Neuronal stem cell (in vitro differentiated cells): Measurements from ENCODE around the gene MLLT3.

Source experiments
- DNase-seq: peaks from one replicate; pipeline ENCODE4 v3.0.0-alpha.2; 2013; ENCODE audit warnings: low spot score
- H2AFZ ChIP-seq: one replicate; pipeline ENCODE4 v1.6.1; 2013; ENCODE audit warnings: mild to moderate bottlenecking, low read length, inconsistent platforms
- H2AK5ac ChIP-seq: 2 replicates; pipeline ENCODE4 v1.6.1; 2013; ENCODE audit warnings: low read depth, mild to moderate bottlenecking, inconsistent platforms, low read length, moderate library complexity, mixed read lengths
- H2BK120ac ChIP-seq: 2 replicates; pipeline ENCODE4 v1.6.1; 2013; ENCODE audit warnings: low read depth, mild to moderate bottlenecking, inconsistent platforms, low read length, moderate library complexity, mixed read lengths
- H2BK12ac ChIP-seq: one replicate; pipeline ENCODE4 v1.6.1; 2013; ENCODE audit warnings: low read length, inconsistent platforms
- H2BK15ac ChIP-seq: 2 replicates; pipeline ENCODE4 v1.6.1; 2013; ENCODE audit warnings: mild to moderate bottlenecking, low read length, inconsistent platforms, mixed read lengths
- H2BK5ac ChIP-seq: one replicate; pipeline ENCODE4 v1.6.1; 2013; ENCODE audit warnings: inconsistent platforms, mild to moderate bottlenecking, low read length, moderate library complexity
- H3K14ac ChIP-seq: one replicate; pipeline ENCODE4 v1.6.1; 2013; ENCODE audit warnings: low read length, inconsistent platforms
- H3K18ac ChIP-seq: 2 replicates; pipeline ENCODE4 v1.6.1; 2013; ENCODE audit warnings: low read length, inconsistent platforms
- H3K23ac ChIP-seq: 2 replicates; pipeline ENCODE4 v1.6.1; 2013; ENCODE audit warnings: low read depth, mild to moderate bottlenecking, mixed read lengths, low read length, inconsistent platforms; ENCODE audit not compliant: poor library complexity
- H3K27ac ChIP-seq: replicated peaks from 3 replicates; pipeline ENCODE4 v1.5.1; 2013; ENCODE audit warnings: low read length, inconsistent platforms
- H3K27me3 ChIP-seq, 3 experiments: 2 replicates each; pipeline ENCODE4 v1.6.1; 2013; ENCODE audit warnings: low read length in 3 of 3, mild to moderate bottlenecking in 2 of 3, inconsistent platforms in 1 of 3, low read depth in 1 of 3, mixed read lengths in 1 of 3, moderate library complexity in 1 of 3; ENCODE audit not compliant: control insufficient read depth in 3 of 3, insufficient read depth in 3 of 3
- H3K36me3 ChIP-seq, 2 donors: replicated peaks in 1 of 2; 2 replicates each; pipeline ENCODE4 v1.6.1; 2013; ENCODE audit warnings: low read length in 2 of 2; ENCODE audit not compliant: control insufficient read depth in 2 of 2, insufficient read depth in 2 of 2
- H3K4ac ChIP-seq: 2 replicates; pipeline ENCODE4 v1.6.1; 2013; ENCODE audit warnings: inconsistent platforms, mild to moderate bottlenecking, low read length, moderate library complexity
- H3K4me1 ChIP-seq, 2 donors: 1 replicate in 1 of 2; 2 replicates in 1 of 2; pipeline ENCODE4 v1.6.1; 2013; ENCODE audit warnings: low read length in 2 of 2, low read depth in 1 of 2; ENCODE audit not compliant: control insufficient read depth in 2 of 2, insufficient read depth in 1 of 2
- H3K4me2 ChIP-seq: one replicate; pipeline ENCODE4 v1.6.1; 2013; ENCODE audit warnings: mild to moderate bottlenecking, low read length, inconsistent platforms; ENCODE audit not compliant: insufficient read depth, poor library complexity, severe bottlenecking
- H3K4me3 ChIP-seq, 2 donors: 2 replicates each; pipeline ENCODE4 v1.5.1; 2013; ENCODE audit warnings: low read length in 2 of 2, mild to moderate bottlenecking in 2 of 2, inconsistent platforms in 1 of 2, moderate library complexity in 1 of 2
- H3K79me1 ChIP-seq: one replicate; pipeline ENCODE4 v1.6.1; 2013; ENCODE audit warnings: low read depth, mild to moderate bottlenecking, inconsistent platforms, low read length, moderate library complexity
- H3K9ac ChIP-seq: one replicate; pipeline ENCODE4 v1.6.1; 2013; ENCODE audit warnings: mild to moderate bottlenecking, low read depth, low read length, inconsistent platforms; ENCODE audit not compliant: poor library complexity
- H3K9me3 ChIP-seq, 2 donors: replicated peaks in 1 of 2; 2 replicates each; pipeline versions ENCODE3 to v1.6.1; 2013; ENCODE audit warnings: low read length in 2 of 2, mild to moderate bottlenecking in 2 of 2, inconsistent platforms in 1 of 2, low read depth in 1 of 2, mixed read lengths in 1 of 2, moderate library complexity in 1 of 2; ENCODE audit not compliant: control insufficient read depth in 2 of 2, insufficient read depth in 1 of 2
- H4K8ac ChIP-seq: one replicate; pipeline ENCODE4 v1.6.1; 2013; ENCODE audit warnings: low read depth, mild to moderate bottlenecking, inconsistent platforms, low read length, moderate library complexity
- H4K91ac ChIP-seq: one replicate; pipeline ENCODE4 v1.6.1; 2013; ENCODE audit warnings: low read length, low read depth, mild to moderate bottlenecking, inconsistent platforms; ENCODE audit not compliant: poor library complexity
- WGBS, 2 donors: extraction: QIAGEN DNeasy Blood & Tissue Kit; methylation state at CpG; one replicate each; pipeline ENCODE4 v1.1.7; 2013; ENCODE audit warnings: missing lambda C conversion rate in 2 of 2, mixed read lengths in 1 of 2; ENCODE audit not compliant: insufficient read length in 2 of 2, insufficient replicate concordance in 1 of 2; ENCODE audit errors: extremely low coverage in 2 of 2; 5-methylcytosine and 5-hydroxymethylcytosine counted together

Gene MLLT3

DNA sequence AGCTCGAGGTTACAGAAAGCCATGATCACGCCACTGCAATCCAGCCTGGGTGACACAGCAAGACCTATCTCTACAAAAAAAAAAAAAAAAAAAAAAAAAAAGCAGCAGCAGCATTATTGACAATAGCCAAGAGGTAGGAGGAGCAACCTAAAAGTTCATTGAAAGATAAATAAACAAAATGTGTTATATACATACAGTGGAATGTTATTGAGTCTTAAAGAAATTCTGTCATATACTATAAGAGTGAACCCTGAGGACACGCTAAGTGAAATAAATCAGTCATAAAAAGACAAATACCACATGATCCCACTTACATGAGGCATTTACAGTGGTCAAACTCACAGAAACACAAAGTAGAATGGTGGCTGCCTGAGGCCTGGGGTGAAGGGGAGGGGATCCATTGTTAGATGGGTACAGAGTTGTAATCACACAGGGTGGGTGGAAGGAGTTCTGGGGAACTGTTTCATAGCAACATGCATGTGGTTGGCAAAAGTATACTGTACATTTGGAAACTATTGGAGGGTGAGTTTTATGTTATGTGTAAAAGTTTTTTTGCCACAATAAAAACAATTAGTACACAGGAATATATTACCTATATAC lies 77.2 kb downstream of the MLLT3 start:
- no peaks in the 10 kb centered on the region for H3K4me1 ChIP-seq
- H3K9me3 ChIP-seq: peaks cover 4 to 10% of the 10 kb centered on the region in 2 donors
- H2AK5ac ChIP-seq: no peak overlapping the region
- no peak overlapping the region for H2AFZ ChIP-seq
- no peak overlapping the region for H2BK15ac ChIP-seq
- no peak overlapping the region for H4K8ac ChIP-seq
- whole genome bisulfite sequencing, 2 donors: no CpG with 5 or more reads among the region's 3 CpGs
- no peak overlapping the region for H4K91ac ChIP-seq
- H2BK5ac ChIP-seq: no peak overlapping the region
- peaks cover 0 to 2% of the 10 kb centered on the region in 2 donors for H3K36me3 ChIP-seq
- H3K27ac ChIP-seq: no peak overlapping the region
- no peak overlapping the region for H3K4ac ChIP-seq
- H3K4me3 ChIP-seq: no peak overlapping the region
- H3K27me3 ChIP-seq: peaks cover 0 to 1% (median 0%) of the 10 kb centered on the region in 3 experiments
- no peak overlapping the region for H2BK12ac ChIP-seq
- no peak for DNase-seq
- no peak overlapping the region for H3K23ac ChIP-seq
- no peaks in the 10 kb centered on the region for H3K79me1 ChIP-seq
- H3K4me2 ChIP-seq: no peak overlapping the region
- no peak overlapping the region for H3K18ac ChIP-seq
- H2BK120ac ChIP-seq: no peak overlapping the region
- H3K14ac ChIP-seq: no peak overlapping the region
- no peak overlapping the region for H3K9ac ChIP-seq

DNA sequence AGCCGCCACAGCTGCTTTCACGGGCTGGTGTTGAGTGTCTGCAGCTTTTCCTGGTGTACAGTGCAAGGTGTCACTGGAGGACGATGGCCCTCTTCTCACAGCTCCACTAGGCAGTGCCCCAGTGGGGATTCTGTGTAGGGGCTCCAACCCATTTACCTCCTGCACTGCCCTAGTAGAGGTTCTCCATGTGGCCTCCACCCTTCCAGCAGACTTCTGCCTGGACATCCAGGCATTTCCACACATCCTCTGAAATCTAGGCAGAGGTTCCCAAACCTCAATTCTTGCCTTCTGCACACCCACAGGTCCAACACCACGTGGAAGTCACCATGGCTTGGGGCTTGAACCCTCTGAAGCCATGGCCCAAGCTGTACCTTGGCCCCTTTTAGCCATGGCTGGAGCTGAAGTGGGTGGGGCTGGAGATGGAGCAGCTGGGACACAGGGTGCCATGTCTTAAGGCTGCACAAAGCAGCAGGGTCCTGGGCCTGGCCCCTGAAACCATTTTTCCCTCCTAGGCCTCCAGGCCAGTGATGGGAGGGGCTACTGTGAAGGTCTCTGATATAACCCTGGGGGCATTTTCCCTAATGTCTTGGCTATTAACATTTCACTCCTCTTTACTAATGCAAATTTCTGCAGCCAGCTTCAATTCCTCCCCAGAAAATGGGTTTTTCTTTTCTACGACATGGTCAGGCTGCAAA lies 82.0 kb downstream of the MLLT3 start:
- Histone ChIP-seq H3K4ac (no peak overlapping the region), H3K27me3 (peaks cover 0 to 1% (median 0%) of the 10 kb centered on the region in 3 experiments), H2AFZ (no peak overlapping the region), H4K8ac (no peak overlapping the region), H2BK15ac (no peak overlapping the region), H3K4me1 (no peaks in the 10 kb centered on the region), H3K23ac (no peak overlapping the region), H3K79me1 (no peaks in the 10 kb centered on the region), H2BK120ac (no peak overlapping the region), H3K9me3 (peaks cover 9 to 16% of the 10 kb centered on the region in 2 donors), H3K14ac (no peak overlapping the region), H3K27ac (no peak overlapping the region), H2BK5ac (no peak overlapping the region), H3K4me2 (no peak overlapping the region), H3K4me3 (no peak overlapping the region), H3K9ac (no peak overlapping the region), H4K91ac (no peak overlapping the region), H3K18ac (no peak overlapping the region), H2AK5ac (no peak overlapping the region), H3K36me3 (peaks cover 0 to 2% of the 10 kb centered on the region in 2 donors), H2BK12ac (no peak overlapping the region)
- no CpG with 5 or more reads among the region's 5 CpGs for WGBS, 2 donors
- DNase-seq: no peak

DNA sequence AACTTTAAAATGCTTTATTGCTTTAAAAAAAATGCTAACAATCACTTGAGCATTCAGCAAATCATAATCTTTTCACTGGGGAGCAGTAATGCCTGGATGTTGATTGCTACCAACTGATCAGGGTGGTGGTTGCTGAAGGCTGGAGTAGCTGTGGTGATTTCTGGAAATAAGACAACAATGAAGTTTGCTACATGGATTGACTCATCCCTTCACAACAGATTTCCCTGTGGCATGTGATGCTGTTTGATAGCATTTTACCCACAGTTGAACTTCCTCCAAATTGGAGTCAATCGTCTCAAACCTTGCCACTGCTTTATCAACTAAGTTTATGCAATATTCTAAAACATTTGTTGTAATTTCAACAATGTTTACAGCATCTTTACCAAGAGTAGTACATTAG lies 83.3 kb downstream of the MLLT3 start:
- peaks cover 9 to 16% of the 10 kb centered on the region in 2 donors for H3K9me3 ChIP-seq
- no peak overlapping the region for H2AFZ ChIP-seq
- no peak for DNase-seq
- no peaks in the 10 kb centered on the region for H3K27me3 ChIP-seq
- H4K8ac ChIP-seq: no peak overlapping the region
- H3K36me3 ChIP-seq: peaks cover 0 to 2% of the 10 kb centered on the region in 2 donors
- H2BK120ac ChIP-seq: no peak overlapping the region
- H3K4me1 ChIP-seq: no peaks in the 10 kb centered on the region
- H3K23ac ChIP-seq: no peak overlapping the region
- H4K91ac ChIP-seq: no peak overlapping the region
- WGBS, 2 donors: no CpG with 5 or more reads among the region's 1 CpG
- H3K4me2 ChIP-seq: no peak overlapping the region
- no peaks in the 10 kb centered on the region for H3K79me1 ChIP-seq
- H3K4me3 ChIP-seq: no peak overlapping the region
- H3K18ac ChIP-seq: no peak overlapping the region
- H2BK5ac ChIP-seq: no peak overlapping the region
- H3K14ac ChIP-seq: no peak overlapping the region
- no peak overlapping the region for H2BK12ac ChIP-seq
- H3K4ac ChIP-seq: no peak overlapping the region
- H2AK5ac ChIP-seq: no peak overlapping the region
- H3K27ac ChIP-seq: no peak overlapping the region
- no peak overlapping the region for H3K9ac ChIP-seq
- no peak overlapping the region for H2BK15ac ChIP-seq

DNA sequence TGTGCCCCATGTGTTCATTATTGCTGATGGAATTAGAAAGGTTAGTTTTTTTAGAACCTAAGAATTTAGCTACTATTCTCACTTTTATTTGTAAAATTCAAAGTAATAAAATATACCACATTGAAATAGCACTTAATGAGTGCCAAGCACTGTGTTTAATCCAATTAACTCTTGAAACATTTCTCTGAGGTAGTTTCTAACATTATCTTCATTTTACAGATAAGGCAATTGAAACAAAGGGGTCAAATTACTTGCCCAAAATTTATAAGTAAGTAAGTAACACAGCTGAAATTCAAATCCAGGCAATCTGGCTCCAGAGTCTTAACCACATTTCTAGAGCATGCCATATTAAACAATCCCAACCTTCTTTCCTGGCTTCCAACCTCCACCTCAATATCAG lies 84.2 kb downstream of the MLLT3 start:
- H3K9ac ChIP-seq: no peak overlapping the region
- H3K27me3 ChIP-seq: no peaks in the 10 kb centered on the region
- H4K91ac ChIP-seq: no peak overlapping the region
- no peak overlapping the region for H2BK12ac ChIP-seq
- H2AFZ ChIP-seq: no peak overlapping the region
- no peak overlapping the region for H3K23ac ChIP-seq
- no peak overlapping the region for H3K27ac ChIP-seq
- H3K14ac ChIP-seq: no peak overlapping the region
- DNase-seq: no peak
- no peak overlapping the region for H2AK5ac ChIP-seq
- H3K4me3 ChIP-seq: no peak overlapping the region
- no peak overlapping the region for H3K4ac ChIP-seq
- no peak overlapping the region for H2BK15ac ChIP-seq
- H2BK5ac ChIP-seq: no peak overlapping the region
- H3K79me1 ChIP-seq: no peaks in the 10 kb centered on the region
- no peak overlapping the region for H3K4me2 ChIP-seq
- H3K36me3 ChIP-seq: peaks cover 0 to 2% of the 10 kb centered on the region in 2 donors
- H3K4me1 ChIP-seq: no peaks in the 10 kb centered on the region
- no peak overlapping the region for H3K18ac ChIP-seq
- H4K8ac ChIP-seq: no peak overlapping the region
- no peak overlapping the region for H2BK120ac ChIP-seq
- H3K9me3 ChIP-seq: peaks cover 9 to 16% of the 10 kb centered on the region in 2 donors
